AG08395 (cell line): Measurements from ENCODE around the gene TSC22D4.
"Not testable (repeated sequence)": the region's sequence is repeated elsewhere in the genome, so short reads cannot be mapped to it uniquely, and the experiment has no call there.

Experiments
- DNase-seq: peaks from one replicate; pipeline ENCODE4 v3.0.0; 2012; ENCODE audit warnings: mixed read lengths, low spot score

Gene TSC22D4

DNA sequence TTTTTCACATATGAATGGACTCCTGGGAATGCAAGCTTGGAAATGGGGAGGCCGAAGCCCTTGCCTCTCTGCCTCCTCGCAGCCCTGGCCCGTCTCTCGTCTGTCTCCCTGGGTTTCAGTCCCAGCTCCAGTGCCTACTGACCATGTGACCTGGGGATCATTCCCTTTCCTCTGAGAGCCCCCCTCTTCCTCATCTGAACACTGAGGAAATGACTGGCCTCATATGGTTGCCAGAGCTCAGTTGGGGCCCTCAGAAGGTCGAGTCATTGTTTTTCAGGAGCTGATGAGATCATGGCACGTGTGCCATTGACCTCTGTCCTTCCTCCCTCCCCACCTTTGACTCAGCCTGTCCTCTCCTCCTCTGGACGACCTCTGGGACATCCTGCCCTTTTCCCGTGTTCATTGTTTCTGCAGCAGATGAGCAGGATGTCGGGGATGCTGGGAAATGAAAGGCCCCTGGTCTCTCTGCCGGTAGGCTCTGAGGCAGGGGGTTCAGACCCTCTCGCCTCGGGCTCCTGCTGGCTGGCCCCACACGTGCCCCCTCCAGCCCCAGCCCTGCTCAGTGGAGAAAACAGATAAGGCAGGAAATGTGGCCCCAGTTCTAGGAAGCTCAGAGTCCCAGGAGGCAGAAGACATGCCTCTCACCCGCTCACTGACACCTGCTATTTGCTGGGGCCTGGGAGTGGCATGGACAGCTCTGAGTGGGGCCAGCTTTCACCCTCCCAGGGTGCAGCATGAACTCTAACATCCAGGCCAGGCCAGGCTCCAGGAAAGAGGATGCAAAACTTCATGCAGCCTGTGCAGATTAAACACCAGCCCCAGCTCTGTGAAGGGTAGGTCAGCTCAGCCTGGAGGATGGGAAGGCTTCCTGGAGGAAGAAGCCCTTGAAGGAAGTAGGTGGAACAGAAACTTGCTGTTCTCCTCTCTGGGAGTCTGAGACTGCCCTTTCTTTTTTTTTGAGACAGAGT lies 34.4 kb downstream of the TSC22D4 start:
- DNase-seq = peak; percentile 69

DNA sequence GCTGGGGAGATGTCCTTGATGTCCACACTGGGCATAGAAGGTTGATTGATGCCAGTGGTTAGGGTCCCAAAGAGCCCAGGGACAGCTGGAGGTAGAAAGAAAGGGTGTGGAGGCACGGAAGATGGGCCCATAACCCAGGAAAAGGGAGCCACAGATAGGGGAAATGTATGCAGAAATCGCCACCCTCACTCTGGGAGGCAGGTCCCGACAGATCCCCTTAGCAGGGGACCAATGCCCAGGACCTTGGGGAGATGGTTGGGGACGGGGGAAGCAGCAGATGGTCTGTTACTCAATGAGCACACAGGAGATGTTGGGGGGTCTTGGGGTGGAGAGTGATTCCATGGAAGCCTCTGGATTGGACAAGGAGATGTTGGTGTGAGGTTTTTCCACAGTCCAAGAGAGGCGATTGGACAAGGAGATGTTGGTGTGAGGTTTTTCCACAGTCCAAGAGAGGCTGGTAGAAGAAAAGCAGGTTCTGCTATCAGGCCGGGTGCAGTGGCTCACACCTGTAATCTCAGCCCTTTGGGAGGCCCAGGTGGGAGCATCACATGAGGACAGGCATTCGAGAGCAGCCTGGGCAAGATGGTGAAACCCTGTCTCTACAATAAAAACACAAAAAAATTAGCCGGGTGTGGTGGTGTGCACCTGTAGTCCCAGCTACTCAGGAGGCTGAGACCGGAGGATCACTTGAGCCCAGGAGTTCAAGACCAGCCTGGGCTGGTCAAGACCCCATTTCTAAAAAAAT lies 35.7 kb downstream of the TSC22D4 start:
- DNase-seq = no peak

- DNase-seq = no peak
Observed at GRCh38 chr7:100441641-100442535, 37.1 kb downstream of the TSC22D4 start.

- DNase-seq = not testable (repeated sequence)
Observed at GRCh38 chr7:100439244-100439643, 39.8 kb downstream of the TSC22D4 start.

GRCh38 chr7:100438731-100439130 lies 40.3 kb downstream of the TSC22D4 start:
- DNase-seq = not testable (repeated sequence)

- DNase-seq = no peak
Observed at GRCh38 chr7:100438172-100438571, 40.8 kb downstream of the TSC22D4 start.

- no peak for DNase-seq
Observed at GRCh38 chr7:100437150-100438100, 41.6 kb downstream of the TSC22D4 start.

DNA sequence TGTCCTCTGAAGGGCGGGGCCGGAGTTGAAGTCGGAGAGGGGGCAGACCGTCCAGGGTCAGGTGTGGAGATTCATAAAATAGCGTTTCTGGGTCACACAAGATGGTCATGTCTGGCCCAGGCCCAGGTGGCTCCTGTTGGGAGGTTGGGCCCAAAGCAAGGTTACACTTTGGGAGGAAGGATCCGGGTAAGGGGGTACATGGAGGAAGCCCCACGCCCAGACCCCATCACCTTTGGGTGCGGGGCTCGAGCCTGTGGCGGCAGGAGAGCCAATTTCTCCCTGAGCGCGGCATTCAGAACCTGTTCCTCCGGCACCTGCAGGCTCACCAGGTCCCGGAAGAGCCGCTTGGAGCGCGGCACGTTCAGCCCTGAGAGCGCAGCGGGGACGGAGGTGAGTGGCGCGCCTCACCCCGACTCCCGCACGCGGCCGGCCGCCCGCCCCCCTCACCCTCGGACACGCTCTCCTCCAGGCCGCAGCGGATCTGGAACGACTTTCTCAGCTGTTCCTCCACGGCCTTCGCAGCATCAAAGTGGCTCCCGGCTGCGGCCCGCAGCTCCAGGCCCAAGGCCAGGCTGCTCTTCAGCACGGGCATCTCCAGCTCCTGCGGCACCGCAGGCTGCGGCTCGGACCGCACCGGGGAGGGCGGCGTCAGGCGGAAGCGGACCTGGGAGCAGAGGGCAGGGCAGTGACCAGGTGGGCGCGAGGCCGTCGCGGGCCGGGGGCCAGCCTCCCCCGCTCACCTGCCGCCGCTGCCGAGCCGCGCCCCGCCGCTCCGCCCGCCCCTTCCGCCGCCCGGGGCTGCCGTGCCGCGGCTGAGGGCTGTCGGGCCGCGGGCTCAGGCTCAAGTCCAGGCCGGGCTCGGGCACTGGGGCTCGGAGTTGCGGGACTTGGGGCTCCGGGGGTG lies 43.4 kb downstream of the TSC22D4 start:
- no peak for DNase-seq

DNA sequence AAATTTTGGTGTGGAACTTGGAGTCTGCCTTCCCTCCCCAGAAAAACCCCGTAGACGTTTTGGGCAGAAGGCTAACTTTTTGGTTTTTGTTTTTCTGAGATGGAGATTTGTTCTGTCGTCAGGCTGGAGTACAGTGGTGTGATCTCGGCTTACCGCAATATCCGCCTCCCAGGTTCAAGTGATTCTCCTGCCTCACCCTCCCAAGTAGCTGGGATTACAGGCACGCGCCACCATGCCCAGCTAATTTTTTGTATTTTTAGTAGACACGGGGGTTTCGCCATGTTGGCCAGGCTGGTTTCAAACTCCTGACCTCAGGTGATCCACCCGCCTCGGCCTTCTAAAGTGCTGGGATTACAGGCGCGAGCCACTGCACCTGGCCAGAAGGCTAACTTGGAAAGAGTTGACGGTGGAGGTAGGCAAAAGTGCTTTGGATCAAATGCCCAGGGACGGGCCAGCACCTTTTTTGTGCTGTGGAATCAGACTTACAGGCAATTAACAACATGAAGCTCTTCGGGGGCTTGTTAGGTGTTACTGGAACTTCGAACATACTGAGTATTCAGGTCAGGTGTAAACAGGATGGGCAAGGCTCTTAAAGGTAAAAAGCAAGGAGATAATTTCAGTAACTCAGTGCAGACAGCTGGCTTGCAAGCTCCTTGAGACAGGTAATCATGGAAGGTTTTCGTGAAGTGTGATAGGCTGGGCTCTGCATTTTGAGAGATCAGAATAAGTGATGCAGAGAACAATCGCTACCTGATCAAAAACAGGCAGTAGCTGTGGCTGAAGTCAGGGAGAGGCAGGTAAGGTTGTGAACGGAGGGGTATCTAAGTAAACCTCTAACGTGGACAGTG lies 44.5 kb downstream of the TSC22D4 start:
- no peak for DNase-seq

- DNase-seq = no peak
Observed at GRCh38 chr7:100433592-100434296, 45.3 kb downstream of the TSC22D4 start.

- no peak for DNase-seq
Observed at GRCh38 chr7:100433276-100433591, 45.8 kb downstream of the TSC22D4 start.

GRCh38 chr7:100432621-100433275 lies 46.3 kb downstream of the TSC22D4 start:
- DNase-seq = no peak

DNA sequence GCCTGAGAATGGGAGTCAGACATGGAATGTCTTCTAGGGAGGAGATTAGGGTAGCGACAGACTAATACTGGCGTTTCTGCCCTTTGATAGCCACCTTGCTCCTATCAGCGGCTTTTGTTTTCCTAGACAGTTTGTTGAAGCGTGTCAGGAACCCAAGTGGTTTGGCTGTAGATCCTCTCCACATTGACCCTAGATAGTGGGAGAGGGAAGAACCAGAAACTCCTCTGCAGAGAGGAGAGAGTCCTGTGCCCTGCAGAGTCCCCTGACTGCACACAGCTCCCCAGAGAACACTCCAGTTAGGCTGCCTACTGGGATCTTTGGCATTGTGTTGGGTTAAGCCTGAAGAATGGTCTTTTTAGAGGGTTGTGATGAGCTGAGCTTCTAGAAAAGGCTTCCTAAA lies 47.0 kb downstream of the TSC22D4 start:
- no peak for DNase-seq

DNA sequence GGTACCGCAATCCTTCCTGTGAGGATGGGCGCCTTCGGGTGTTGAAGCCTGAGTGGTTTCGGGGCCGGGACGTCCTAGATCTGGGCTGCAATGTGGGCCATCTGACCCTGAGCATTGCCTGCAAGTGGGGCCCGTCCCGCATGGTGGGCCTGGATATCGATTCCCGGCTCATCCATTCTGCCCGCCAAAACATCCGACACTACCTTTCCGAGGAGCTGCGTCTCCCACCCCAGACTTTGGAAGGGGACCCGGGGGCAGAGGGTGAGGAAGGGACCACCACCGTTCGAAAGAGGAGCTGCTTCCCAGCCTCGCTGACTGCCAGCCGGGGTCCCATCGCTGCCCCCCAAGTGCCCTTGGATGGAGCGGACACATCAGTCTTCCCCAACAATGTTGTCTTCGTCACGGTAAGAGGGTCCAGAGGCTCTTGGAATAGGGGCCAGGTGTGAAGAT lies 47.7 kb downstream of the TSC22D4 start:
- no peak for DNase-seq

- no peak for DNase-seq
Observed at GRCh38 chr7:100430493-100431285, 48.3 kb downstream of the TSC22D4 start.

DNA sequence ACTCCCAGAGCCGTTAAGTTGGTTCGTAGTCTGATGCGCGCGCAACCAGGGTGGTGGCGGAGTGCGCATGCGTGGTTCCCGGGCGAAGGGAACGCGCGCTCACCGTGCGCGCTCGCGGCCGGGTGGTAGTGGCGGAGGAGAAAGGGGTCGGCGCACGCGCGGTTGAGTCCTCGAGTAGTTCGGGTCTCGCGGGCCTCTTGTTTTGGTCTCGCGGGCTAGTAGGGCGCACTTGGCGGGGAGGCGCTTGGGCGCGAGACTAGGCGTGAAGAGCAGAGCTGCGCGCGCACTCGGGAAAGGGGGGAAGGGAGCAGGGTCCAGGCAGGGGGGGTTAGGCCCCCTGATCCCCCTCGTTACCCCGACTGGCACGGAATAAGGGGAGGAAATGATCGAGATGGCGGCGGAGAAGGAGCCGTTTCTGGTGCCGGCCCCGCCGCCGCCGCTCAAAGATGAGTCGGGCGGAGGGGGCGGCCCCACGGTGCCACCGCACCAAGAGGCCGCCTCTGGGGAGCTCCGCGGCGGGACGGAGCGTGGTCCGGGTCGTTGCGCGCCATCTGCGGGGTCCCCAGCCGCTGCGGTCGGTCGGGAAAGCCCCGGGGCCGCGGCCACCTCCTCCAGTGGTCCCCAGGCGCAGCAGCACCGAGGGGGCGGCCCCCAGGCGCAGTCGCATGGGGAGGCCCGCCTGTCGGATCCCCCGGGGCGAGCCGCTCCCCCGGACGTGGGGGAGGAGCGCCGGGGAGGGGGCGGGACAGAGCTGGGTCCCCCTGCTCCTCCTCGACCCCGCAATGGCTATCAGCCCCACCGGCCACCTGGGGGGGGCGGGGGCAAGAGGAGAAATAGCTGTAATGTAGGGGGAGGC lies 49.1 kb downstream of the TSC22D4 start, which contains the start of gene MEPCE:
TSS of gene MEPCE (plus strand) at position 195 of the 856 bp plus-strand sequence. CDS start at position 383, 188 bp downstream.
- DNase-seq = peak; percentile 100
